Bone marrow (tissue), 2 donors: ENCODE measurements around the gene C10orf90.

Experiments used
- DNase-seq, 2 donors: peaks; one replicate each; lab custom pipeline; 2025; lab: John Stamatoyannopoulos, UW

The C10orf90 gene

GRCh38 chr10:126459032-126459831 lies 211.3 kb downstream of the C10orf90 start:
- no peak for DNase-seq

DNA sequence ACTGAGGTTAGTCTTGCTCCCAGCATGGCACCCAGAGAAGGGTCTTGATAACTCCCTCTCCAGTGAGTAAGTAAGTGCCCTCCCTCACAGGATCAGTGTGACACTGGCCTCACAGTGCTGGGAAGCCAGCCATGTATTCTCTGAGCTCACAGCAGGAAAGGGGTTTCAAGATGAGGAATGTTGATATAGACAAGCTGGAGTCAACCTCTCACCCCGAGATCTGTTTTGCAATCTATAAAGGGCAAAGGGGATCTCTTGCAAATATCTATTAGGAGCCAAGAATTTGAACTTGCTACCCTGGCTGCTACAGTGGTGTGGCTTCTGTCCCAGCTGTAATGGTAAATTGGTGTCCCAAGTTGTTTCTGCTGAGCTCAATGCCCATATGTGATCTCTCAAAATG lies 212.0 kb downstream of the C10orf90 start:
- no peak for DNase-seq

- DNase-seq: no peak
These were observed 213.9 kb downstream of the C10orf90 start for GRCh38 chr10:126456632-126457031.

GRCh38 chr10:126455766-126456405 lies 214.6 kb downstream of the C10orf90 start:
- DNase-seq: no peak

DNA sequence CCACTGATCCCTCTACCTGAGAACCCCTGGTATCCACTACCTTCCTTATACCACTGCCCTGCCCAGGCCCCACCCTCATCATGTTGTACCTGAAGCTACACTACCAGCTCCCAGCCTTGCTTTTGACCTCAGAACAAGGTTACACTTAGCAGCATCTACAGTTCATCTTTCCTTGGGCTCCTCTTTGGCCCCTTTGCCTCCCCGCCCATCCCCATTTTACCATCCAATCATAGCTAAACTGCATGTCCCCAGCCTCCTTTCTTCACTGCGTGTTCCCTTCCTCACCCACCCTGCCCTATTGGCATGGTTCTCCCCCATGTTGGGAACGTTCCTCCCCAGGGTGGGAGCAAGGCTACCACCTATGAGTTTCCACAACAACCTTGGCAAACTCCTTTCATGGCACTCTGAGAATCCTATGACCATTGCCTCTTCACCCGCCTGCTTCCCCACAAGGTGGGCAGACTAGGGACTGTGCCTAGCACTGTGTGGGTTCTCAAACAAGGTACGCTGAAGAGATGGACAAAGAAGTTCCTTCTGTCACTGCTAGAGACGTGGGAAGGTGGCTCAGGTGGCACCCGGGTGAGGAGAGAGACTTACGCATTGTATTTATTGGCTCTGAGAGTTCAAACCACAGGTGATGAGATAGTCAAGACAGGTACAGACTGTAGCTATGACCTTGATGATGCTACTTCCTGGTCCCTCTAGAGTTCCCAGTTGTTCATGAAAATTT lies 215.3 kb downstream of the C10orf90 start:
- DNase-seq: no peak

DNA sequence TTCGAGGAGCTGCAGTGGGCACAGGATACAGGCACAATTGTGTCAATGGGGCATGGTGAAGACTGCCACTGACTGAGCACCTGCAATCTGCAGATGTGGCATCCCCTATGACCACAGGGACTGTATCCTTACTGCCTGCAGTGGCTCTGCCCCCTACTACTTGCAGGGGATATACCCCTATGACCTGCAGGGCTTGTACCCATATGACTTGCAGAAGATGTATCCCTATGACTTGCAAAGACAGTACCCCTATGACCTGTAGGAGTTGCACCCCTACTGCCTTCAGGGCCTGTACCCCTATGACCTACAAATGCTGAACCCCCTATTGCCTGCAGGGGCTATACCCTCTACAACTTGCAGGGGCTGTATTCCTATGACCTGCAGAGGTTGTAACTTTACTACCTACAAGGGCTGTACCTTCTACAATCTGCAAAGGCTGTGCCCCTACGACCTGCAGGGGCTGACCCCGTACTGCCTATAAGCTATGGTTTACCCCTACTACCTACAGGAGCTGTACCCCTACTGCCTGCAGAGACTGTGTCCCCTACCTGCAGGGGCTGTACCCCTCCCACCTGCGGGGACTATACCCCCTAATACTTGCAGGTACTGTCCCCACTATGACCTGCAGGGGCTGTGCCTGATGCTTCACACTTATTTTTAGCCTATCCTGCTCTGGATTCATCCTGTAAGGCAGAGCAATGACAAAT lies 216.3 kb downstream of the C10orf90 start:
- DNase-seq: no peak

DNA sequence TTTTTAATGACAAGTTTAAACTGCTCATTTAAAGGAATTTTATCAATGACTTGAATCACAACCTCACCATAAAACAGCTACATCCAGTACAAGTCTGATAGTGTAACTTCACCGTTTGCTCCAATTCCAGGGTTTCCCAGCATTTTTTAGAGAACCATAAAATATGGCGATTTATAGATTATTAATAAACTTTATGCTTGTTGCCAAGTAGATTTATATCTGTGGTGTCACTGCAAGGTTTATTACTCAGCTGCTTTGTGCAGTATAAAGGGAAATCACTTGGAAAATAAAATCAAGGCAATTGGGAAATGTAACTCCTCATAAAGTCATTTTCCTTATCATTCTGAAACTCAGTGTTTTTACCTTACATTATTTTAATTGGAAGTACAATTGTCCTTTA lies 218.2 kb downstream of the C10orf90 start:
- no peak for DNase-seq

DNA sequence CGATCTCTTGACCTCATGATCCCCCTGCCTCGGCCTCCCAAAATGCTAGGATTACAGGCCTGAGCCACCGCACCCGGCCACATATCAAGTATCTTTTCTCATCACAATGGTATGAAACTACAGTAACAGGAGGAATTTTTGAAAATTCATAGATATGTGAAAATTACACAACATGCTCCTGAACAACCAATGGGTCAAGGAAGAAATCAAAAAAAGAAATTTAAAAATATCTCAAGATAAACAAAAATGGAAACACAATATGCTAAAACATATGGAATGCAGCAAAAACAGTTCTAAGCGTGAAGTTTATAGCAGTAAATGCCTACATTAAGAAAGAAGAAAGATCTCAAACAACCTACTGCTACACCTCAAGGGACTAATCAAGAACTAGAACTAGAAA lies 222.4 kb downstream of the C10orf90 start:
- no peak for DNase-seq

- DNase-seq: no peak
These were observed 230.6 kb downstream of the C10orf90 start for GRCh38 chr10:126439942-126440341.

GRCh38 chr10:126438407-126438783 lies 232.1 kb downstream of the C10orf90 start:
- DNase-seq: no peak

GRCh38 chr10:126437635-126438406 lies 232.7 kb downstream of the C10orf90 start:
- no peak for DNase-seq

DNA sequence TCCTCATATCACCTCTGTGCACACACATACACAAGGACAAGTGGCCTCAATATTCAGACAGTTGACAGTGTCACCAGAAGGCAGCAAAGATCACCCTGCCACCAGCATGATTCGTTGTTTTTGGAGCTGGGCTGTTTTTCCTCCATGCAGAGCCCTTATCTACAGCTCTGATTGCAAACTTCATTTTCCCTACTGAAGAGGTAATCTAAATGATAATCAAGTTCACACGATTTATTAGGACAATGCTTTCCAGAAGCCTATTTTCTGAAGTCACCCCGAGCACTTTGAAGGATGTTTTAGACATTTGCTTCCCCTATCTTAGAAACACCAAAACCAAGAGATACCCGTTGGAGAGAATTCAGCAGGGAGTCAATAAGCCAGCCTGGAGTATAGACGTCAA lies 236.3 kb downstream of the C10orf90 start:
- no peak for DNase-seq

GRCh38 chr10:126433351-126433750 lies 237.1 kb downstream of the C10orf90 start:
- DNase-seq: no peak

- DNase-seq: no peak
These were observed 238.0 kb downstream of the C10orf90 start for GRCh38 chr10:126432507-126432906.

DNA sequence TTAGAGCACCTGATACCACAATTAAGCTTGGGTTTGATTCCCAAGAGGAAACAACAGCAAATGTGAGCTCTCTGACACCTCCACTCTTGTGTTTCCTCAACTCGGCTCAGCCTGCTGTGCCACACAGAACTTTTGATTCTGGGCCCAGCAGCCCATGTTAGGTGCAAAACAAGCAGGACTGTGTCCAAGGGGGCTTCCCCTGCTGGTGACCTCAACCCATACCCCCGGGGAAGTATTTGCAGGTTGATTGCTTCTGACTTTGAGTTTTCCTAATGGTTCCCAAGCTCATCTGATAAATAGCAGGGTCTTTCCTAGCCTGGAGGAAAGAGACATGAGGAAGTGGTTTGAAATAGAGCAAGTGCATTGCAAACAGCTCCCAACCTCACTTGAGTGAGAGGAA lies 238.7 kb downstream of the C10orf90 start:
- DNase-seq: no peak

DNA sequence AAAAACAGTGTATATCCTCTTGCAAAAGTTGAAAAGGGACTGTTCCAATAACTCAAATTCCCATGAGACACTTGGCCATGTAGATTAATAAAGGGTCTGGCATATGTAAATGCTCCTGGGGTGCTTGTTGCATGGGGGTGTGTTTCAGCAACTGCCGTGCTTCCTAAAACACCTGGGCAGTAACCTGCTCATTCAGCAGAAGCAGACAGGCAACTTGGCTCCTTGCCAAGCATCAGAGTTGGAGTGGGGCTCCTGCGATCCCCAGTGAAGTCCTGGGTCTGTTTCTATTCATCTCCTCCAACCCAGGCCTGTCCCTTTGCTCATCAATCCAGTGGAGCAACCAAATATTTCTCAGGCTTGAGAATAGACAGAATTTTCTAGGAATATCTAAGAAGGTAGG lies 240.0 kb downstream of the C10orf90 start:
- DNase-seq: no peak

DNA sequence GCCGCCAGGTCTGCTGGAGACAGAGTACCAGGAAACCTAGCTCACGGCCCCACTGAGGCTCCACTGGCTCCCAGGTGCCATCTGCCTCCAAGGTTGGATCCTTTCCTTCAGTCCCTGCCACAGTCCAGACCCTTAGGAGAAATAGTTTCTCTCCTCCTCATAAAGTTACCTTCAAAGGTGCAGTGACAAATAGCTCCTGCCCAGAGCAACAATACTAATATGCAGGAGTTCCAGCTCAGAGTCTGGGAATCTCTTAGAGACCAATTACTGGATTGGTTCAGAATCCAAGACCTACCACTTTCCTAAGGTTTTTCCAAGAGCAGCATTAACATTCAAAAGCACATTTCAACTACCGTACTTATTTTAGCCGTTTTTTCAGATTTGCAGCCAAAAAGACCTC lies 241.2 kb downstream of the C10orf90 start:
- DNase-seq: no peak

DNA sequence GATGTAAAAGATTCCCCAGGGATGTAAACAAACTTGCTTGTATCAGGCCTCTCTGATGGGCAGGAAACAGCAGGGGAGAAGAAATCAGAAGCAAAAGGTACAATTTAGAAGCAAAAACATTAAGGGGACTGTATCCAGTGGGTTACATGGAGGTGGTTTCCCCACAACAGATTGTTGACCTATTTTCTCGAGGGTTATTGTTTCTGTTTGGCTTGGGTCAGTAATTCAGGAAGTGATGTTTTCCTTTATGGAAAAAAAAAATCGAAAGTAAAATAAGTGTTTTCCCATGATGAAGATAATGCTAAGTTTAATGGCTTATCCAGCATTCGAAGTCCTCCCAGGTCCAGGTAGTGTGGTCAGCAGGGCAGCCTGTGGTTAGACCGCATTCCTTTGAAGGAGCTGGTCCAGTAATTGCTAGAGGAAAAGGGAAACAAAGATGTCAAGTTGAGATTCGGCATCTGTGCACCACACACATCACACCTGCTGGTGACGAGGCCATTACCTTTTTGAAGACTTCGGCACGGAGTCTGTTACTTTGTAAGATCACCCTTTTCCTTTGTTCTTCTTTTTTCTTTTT lies 244.9 kb downstream of the C10orf90 start:
- no peak for DNase-seq

DNA sequence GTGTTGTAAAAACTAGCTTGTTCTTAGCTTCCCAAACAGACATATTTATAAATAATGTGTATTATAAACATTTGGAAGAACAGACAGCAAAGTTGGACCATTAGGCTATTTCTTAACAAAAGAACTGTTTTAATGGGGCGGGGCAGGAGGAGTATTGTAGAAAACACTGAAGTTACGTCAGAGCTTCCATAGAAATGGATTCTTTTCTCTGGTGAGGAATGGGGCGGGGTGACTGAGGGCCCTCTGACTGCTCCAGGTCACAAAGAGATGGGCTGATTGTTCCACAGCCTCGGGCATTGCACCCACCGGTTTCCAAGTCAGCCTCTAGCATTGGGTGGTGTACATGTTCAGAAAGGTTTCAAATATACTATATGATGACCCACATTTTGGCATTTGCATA lies 245.5 kb downstream of the C10orf90 start:
- DNase-seq: no peak

DNA sequence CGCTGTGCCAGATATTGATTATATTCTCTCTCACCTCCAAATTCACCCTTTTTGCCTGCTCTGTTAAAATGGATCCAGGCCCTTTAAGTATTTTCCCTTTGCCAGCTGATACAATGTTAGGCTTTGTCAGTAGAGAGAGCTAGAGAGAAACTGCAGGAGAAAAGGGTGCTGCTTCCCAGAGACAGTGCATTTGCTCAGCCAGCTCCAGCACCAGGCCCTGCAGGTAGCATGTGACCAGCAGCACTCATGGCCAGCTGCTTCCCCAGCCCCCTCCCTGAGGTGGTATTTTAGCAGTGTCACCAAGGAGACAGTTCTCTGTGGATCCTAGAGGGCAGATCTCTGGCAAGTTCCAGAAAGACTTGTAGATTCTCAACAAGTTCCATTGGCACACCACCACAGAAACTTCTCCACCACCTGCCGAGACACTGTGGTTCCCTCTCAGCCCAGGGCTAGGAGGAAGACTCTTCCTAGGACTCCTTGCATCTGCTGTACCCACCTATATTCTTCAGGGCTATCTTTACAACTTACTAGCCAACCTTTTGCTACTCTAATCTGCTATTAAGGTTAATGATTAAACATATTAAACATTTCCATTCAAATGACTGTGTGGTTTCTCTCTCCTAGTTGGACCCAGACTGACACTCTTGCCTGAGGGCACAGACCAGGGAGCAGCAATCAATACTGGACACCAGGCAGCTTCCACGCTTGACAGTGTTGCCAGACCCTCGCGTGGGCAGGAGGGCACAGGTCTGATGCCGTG lies 246.6 kb downstream of the C10orf90 start:
- DNase-seq: no peak

GRCh38 chr10:126422567-126422966 lies 247.9 kb downstream of the C10orf90 start:
- DNase-seq: no peak
